H9 (cell line): Measurements from ENCODE around the gene DICER1. TPM values are rescaled to one million over a fixed set of nuclear protein-coding genes. Genes with fewer than 3 reads are reported as not detected.

ENCODE experiments used
- DNase-seq: peaks from one replicate; pipeline ENCODE4 v3.0.0-alpha.2; 2017
- H2AFZ ChIP-seq: one replicate; pipeline ENCODE4 v1.6.1; 2013; ENCODE audit warnings: mild to moderate bottlenecking, low read length, control low read depth, moderate library complexity
- H2AK5ac ChIP-seq: 2 replicates; pipeline ENCODE4 v1.6.1; 2013; ENCODE audit warnings: low read length, control low read depth, mixed read lengths; ENCODE audit not compliant: insufficient read length
- H2BK120ac ChIP-seq: one replicate; pipeline ENCODE4 v1.6.1; 2013; ENCODE audit warnings: low read depth, mild to moderate bottlenecking, low read length, control low read depth, inconsistent platforms; ENCODE audit not compliant: poor library complexity, severe bottlenecking
- H2BK12ac ChIP-seq: 2 replicates; pipeline ENCODE4 v1.6.1; 2013; ENCODE audit warnings: low read length, control low read depth, mixed read lengths, low read depth; ENCODE audit not compliant: insufficient read length
- H2BK15ac ChIP-seq: 2 replicates; pipeline ENCODE4 v1.6.1; 2013; ENCODE audit warnings: low read depth, low read length, control low read depth
- H2BK20ac ChIP-seq: one replicate; pipeline ENCODE4 v1.6.1; 2013; ENCODE audit warnings: low read depth, mild to moderate bottlenecking, low read length, control low read depth, inconsistent platforms; ENCODE audit not compliant: poor library complexity, severe bottlenecking
- H2BK5ac ChIP-seq: 2 replicates; pipeline ENCODE4 v1.6.1; 2013; ENCODE audit warnings: low read length, control low read depth, mixed read lengths; ENCODE audit not compliant: insufficient read length
- H3K14ac ChIP-seq: 2 replicates; pipeline ENCODE4 v1.6.1; 2013; ENCODE audit warnings: low read length, control low read depth; ENCODE audit not compliant: insufficient read depth
- H3K18ac ChIP-seq: 2 replicates; pipeline ENCODE4 v1.6.1; 2013; ENCODE audit warnings: low read depth, mild to moderate bottlenecking, mixed read lengths, low read length, control low read depth; ENCODE audit not compliant: insufficient read length
- H3K23ac ChIP-seq: 2 replicates; pipeline ENCODE4 v1.6.1; 2013; ENCODE audit warnings: low read length, control low read depth, mixed read lengths, low read depth; ENCODE audit not compliant: insufficient read length
- H3K23me2 ChIP-seq: 2 replicates; pipeline ENCODE4 v1.6.1; 2013; ENCODE audit warnings: low read depth, mild to moderate bottlenecking, mixed read lengths, low read length, control low read depth; ENCODE audit not compliant: insufficient read length, poor library complexity, severe bottlenecking
- H3K27ac ChIP-seq: 2 replicates; pipeline ENCODE4 v1.5.1; 2013; ENCODE audit warnings: low read length, control low read depth, mixed read lengths, low read depth; ENCODE audit not compliant: insufficient read length
- H3K27me3 ChIP-seq: 2 replicates; pipeline ENCODE4 v1.6.1; 2013; ENCODE audit warnings: low read length, control low read depth, inconsistent platforms; ENCODE audit not compliant: insufficient read depth
- H3K4ac ChIP-seq: 2 replicates; pipeline ENCODE4 v1.6.1; 2013; ENCODE audit warnings: low read depth, mild to moderate bottlenecking, control low read depth, inconsistent platforms, low read length, moderate library complexity
- H3K4me1 ChIP-seq: 2 replicates; pipeline ENCODE4 v1.6.1; 2013; ENCODE audit warnings: low read length, control low read depth, inconsistent platforms; ENCODE audit not compliant: insufficient read depth
- H3K4me2 ChIP-seq: 2 replicates; pipeline ENCODE4 v1.6.1; 2013; ENCODE audit warnings: low read length, control low read depth, mixed read lengths; ENCODE audit not compliant: insufficient read length, insufficient read depth
- H3K56ac ChIP-seq: 2 replicates; pipeline ENCODE4 v1.6.1; 2013; ENCODE audit warnings: low read depth, mild to moderate bottlenecking, mixed read lengths, low read length, control low read depth; ENCODE audit not compliant: insufficient read length
- H3K79me1 ChIP-seq: 2 replicates; pipeline ENCODE4 v1.6.1; 2013; ENCODE audit warnings: low read depth, mild to moderate bottlenecking, moderate library complexity, low read length, control low read depth, inconsistent platforms; ENCODE audit not compliant: insufficient read depth, poor library complexity, severe bottlenecking
- H3K79me2 ChIP-seq: 2 replicates; pipeline ENCODE4 v1.6.1; 2013; ENCODE audit warnings: low read length, control low read depth, inconsistent platforms; ENCODE audit not compliant: insufficient read depth
- H3K9ac ChIP-seq: 2 replicates; pipeline ENCODE4 v1.6.1; 2013; ENCODE audit warnings: low read length, control low read depth, mixed read lengths; ENCODE audit not compliant: insufficient read length; ENCODE audit errors: extremely low read depth
- H3K9me3 ChIP-seq: one replicate; pipeline ENCODE4 v1.6.1; 2013; ENCODE audit warnings: low read depth, low read length, inconsistent platforms; ENCODE audit not compliant: control insufficient read depth
- H3T11ph ChIP-seq: one replicate; pipeline ENCODE4 v1.6.1; 2013; ENCODE audit warnings: mild to moderate bottlenecking, low read length, control low read depth, inconsistent platforms
- H4K20me1 ChIP-seq: one replicate; pipeline ENCODE4 v1.6.1; 2013; ENCODE audit not compliant: control insufficient read depth, insufficient read length, insufficient read depth
- H4K5ac ChIP-seq: 2 replicates; pipeline ENCODE4 v1.6.1; 2013; ENCODE audit warnings: low read depth, mild to moderate bottlenecking, mixed read lengths, low read length, control low read depth; ENCODE audit not compliant: insufficient read length
- H4K8ac ChIP-seq: replicated peaks from 2 replicates; pipeline ENCODE4 v1.6.1; 2013; ENCODE audit warnings: low read length, control low read depth, mixed read lengths, low read depth; ENCODE audit not compliant: insufficient read length
- H4K91ac ChIP-seq: 2 replicates; pipeline ENCODE4 v1.6.1; 2013; ENCODE audit warnings: low read depth, mild to moderate bottlenecking, moderate library complexity, mixed read lengths, low read length, control low read depth; ENCODE audit not compliant: insufficient read length
- H3K27ac Mint-ChIP-seq, 3 experiments: 2 replicates in 2 of 3; 3 replicates in 1 of 3; pipeline ENCODE4 v1.8.0; 2020 to 2021; ENCODE audit warnings: mixed read lengths in 3 of 3, mild to moderate bottlenecking in 1 of 3, moderate library complexity in 1 of 3
- H3K27me3 Mint-ChIP-seq: 2 replicates; pipeline ENCODE4 v1.8.0; 2021; ENCODE audit warnings: low read depth, mild to moderate bottlenecking, moderate library complexity, mixed read lengths
- H3K36me3 Mint-ChIP-seq, 3 experiments: 2 replicates in 2 of 3; 3 replicates in 1 of 3; pipeline ENCODE4 v1.8.0; 2020 to 2021; ENCODE audit warnings: low read depth in 3 of 3, mixed read lengths in 3 of 3; ENCODE audit not compliant: insufficient read depth in 1 of 3
- H3K4me1 Mint-ChIP-seq, 2 experiments: 2 replicates each; pipeline ENCODE4 v1.8.0; 2020; ENCODE audit warnings: mixed read lengths in 2 of 2
- H3K4me3 Mint-ChIP-seq, 2 experiments: 2 replicates in 1 of 2; 3 replicates in 1 of 2; pipeline ENCODE4 v1.8.0; 2020 to 2021; ENCODE audit warnings: mild to moderate bottlenecking in 2 of 2, mixed read lengths in 2 of 2, moderate library complexity in 1 of 2
- H3K9me3 Mint-ChIP-seq, 2 experiments: 2 replicates in 1 of 2; 3 replicates in 1 of 2; pipeline ENCODE4 v1.8.0; 2020; ENCODE audit warnings: mild to moderate bottlenecking in 2 of 2, mixed read lengths in 2 of 2, moderate library complexity in 1 of 2
- CTCF ChIP-seq: fragments of 200-600 bp; sonication (generic); conservative IDR thresholded peaks from 3 replicates; pipeline ENCODE4 v1.8.0; 2021; ENCODE audit warnings: antibody characterized with exemption, mild to moderate bottlenecking
- WGBS: extraction: QIAGEN DNeasy Blood & Tissue Kit; methylation state at CpG from one replicate; pipeline ENCODE4 v1.1.7; 2013; ENCODE audit warnings: missing lambda C conversion rate, low lambda C conversion rate, mixed read lengths; ENCODE audit not compliant: insufficient read length; ENCODE audit errors: extremely low coverage; 5-methylcytosine and 5-hydroxymethylcytosine counted together
- total RNA-seq: library from RNA; stranded (reverse); gene quantifications from 2 replicates; pipeline ENCODE4 v1.2.1, GENCODE V29; 2021

DICER1 gene
- total RNA-seq, 1 experiment from 2014 or later: 57.0 TPM

DNA sequence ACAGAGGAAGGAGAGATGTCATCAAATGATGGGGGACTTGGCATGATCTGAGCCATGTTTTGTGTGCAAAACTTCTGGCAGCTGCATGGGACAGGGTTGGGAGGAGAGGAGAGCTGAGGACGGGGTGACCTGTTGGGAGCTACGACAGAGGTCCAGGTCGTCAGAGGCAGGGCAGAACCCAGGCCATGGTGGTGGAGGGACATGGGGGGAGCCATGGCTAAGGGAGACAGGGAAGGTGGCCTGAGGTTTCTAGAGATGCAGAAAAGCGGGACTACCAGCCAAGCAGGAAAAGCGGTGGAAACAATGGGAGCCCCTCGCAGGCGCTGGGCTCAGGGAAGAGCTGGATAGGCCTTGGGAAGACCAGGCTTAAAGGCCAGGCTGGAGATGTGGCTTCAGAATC lies 88.3 kb downstream of the DICER1 start:
- Mint-ChIP-seq H3K9me3 (peaks cover 0 to 2% of the 10 kb centered on the region in 2 experiments; a peak in 1 of 5 replicates), H3K4me1 (peaks cover 2 to 8% of the 10 kb centered on the region in 2 experiments; a peak in 3 of 4 replicates), H3K4me3 (no peak overlapping the region), H3K27ac (no peak overlapping the region; a peak in 1 of 7 replicates), H3K36me3 (no peaks in the 10 kb centered on the region), H3K27me3 (peaks cover 5% of the 10 kb centered on the region)
- Histone ChIP-seq H3K4me1 (no peaks in the 10 kb centered on the region), H3K56ac (no peak overlapping the region), H2BK15ac (no peak overlapping the region), H4K91ac (no peak overlapping the region), H2BK120ac (no peak overlapping the region), H3K27me3 (no peaks in the 10 kb centered on the region), H2AFZ (no peak overlapping the region), H3K79me2 (no peaks in the 10 kb centered on the region), H4K20me1 (no peaks in the 10 kb centered on the region), H2BK12ac (no peak overlapping the region), H3K79me1 (no peaks in the 10 kb centered on the region), H3K4ac (no peak overlapping the region), H2BK5ac (no peak overlapping the region), H3K4me2 (no peak overlapping the region), H3K9me3 (no peaks in the 10 kb centered on the region), H4K5ac (no peak overlapping the region), H3K18ac (no peak overlapping the region), H3K14ac (no peak overlapping the region), H4K8ac (no peak overlapping the region), H3K27ac (no peak overlapping the region), H2BK20ac (no peak overlapping the region), H3K9ac (no peak overlapping the region), H3K23ac (no peak overlapping the region), H2AK5ac (no peak overlapping the region), H3T11ph (no peak overlapping the region), H3K23me2 (no peaks in the 10 kb centered on the region)
- DNase-seq: no peak
- TF ChIP-seq CTCF: no peak
- WGBS: no CpG with 5 or more reads among the region's 7 CpGs
